OCI-LY1 (cell line): ENCODE data around the gene CYTL1.

ENCODE experiments used
- CTCF ChIP-seq: fragments of 200-600 bp; sonication (generic), shearing (Covaris generic); IDR thresholded peaks from 2 replicates; pipeline ENCODE4 v1.5.1; 2017; ENCODE audit warnings: mild to moderate bottlenecking, antibody characterized with exemption, low read length, moderate library complexity, mixed read lengths
- EZH2 ChIP-seq: fragments of 200-600 bp; sonication (generic), shearing (Covaris generic); IDR thresholded peaks from 2 replicates; pipeline ENCODE4 v1.8.0; 2017; ENCODE audit warnings: borderline replicate concordance, mixed run types, mild to moderate bottlenecking, antibody characterized with exemption, low read length, moderate library complexity, mixed read lengths

- TF ChIP-seq CTCF (no peak), EZH2 (no peak)
Measured at GRCh38 chr4:4979971-4980370, 39.3 kb downstream of the CYTL1 start.
